Purkinje cell (primary cell): ENCODE measurements around the gene NABP2. TPM values are rescaled to one million over a fixed set of nuclear protein-coding genes. Genes with fewer than 3 reads are reported as not detected.

Experiments
- polyA plus RNA-seq: library from polyadenylated mRNA; unstranded; fragments of >200 nt; fragmentation: Nextera tagmentation; gene quantifications from 2 replicates; pipeline ENCODE4 v1.2.1, GENCODE V29; 2014

NABP2 gene
- polyA plus RNA-seq = 28.3 and 36.4 TPM in 2 replicates

DNA sequence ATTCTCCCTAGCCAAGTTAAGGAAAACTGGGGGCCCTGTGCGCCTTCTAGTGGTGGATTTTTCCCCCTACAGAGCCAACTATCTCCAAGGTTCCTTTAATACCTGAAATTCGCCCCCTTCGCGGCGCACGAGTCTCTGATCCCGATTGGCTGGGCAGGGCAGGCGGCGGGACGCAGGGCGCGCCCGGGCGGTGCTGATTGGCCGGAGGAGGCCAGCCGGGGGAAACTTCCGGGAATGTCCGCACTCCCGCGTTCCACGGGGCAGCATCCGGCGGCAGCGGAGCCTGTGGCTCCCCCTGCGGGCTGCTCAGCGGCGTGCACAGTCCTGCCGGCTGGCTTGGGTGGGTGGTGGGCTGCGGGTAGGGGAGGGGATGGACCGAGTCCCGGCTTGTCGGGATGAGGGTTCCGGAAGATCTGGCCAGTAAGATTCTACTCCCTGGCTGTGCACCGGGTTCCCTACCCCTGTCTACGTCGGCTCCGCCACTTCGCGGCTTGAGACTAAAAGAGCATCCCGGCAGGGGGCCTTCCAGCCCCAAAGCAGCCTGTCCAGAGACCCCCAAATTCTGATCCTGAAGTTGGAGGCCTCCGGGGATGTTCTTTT, at the start of gene NABP2:
Gene NABP2 (plus strand): TSS at position 241 of the 600 bp plus-strand sequence. CDS start 515 bp downstream, outside the sequence.

DNA sequence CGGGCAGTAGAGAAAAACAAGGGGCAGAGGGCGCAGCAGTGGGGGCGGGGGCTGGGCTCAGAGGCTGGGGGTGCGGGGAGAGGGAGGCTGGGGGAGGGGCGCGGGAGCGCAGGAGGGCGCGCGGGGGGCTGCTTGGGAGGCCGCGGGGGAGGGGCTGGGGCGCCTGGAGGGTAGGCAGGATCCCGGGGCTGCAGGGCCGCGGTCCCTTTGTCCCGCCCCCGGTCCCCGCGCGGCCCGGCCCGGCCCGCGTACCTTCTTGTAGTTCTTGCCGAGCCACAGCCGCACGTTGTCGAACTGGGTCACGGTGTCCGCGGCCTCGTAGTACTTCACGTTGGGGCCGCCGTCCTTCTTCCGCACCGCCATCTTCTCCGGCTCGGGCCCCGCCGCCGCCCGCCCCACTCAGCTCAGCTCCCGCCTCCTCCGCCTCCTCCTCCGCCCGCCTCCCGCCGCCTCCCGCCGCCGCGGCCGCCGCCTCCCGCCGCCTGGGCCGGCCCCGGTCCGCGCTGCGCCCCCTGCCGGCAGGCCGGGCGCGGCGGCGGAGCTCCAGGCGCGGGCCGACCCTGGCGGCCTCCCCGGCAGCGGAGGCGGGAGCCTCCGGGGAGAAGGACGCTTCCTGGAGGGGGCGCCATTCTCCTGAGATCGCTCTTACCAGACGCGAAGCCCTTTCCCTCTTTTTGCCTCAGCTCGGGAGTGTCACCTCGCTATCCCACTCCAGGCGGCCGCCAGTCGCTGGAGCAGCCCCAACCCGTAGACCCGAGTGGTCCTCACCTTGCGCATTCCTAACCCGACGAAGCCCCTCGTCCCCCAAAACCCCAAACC, 34.8 kb upstream of the NABP2 start, which contains the start of gene SMARCC2:
Gene SMARCC2 (minus strand): TSS at position 385 of the 819 bp plus-strand sequence. CDS start 22 bp downstream, at position 363.

DNA sequence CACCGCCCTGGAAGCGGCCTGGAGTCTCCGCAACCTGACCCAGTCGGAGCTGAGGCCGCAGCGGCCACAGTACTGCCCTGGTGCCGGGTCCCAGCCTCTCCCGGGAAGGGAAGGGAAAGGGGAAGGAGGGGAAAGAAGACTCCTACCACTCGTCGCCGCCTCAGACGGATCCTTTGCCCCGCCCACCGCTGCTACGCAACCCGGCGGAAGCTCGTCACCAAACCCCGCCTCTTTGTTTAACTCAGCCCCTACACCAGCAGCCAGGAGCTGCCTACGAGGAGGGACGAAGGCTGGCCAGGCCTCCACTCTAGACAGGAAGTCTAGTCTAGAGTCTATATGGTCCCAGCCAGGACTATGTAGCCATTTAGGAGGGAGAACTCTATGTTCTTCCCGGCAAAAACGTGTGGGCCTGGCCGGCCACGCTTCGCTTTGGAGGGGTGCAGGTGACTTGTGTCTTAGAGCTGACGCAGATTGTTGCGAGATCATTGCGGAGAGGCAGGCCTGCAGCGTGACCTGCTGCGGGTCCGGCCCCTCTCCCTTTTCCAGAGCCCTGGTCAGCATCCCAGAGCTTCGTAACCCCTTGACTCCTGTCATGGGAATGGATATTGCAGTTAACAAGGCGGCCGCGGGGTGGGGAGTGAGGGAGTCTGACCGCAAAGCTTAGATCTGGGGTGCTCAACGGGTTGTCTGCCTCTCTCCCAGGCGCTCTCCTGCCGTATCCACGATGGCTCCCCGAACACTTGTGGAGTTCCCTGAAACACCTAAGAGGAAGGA, 2.2 kb upstream of the NABP2 start, which contains the start of gene RNF41:
Gene RNF41 (minus strand): TSS at position 166 of the 774 bp plus-strand sequence. CDS start 7,875 bp downstream, outside the sequence.

DNA sequence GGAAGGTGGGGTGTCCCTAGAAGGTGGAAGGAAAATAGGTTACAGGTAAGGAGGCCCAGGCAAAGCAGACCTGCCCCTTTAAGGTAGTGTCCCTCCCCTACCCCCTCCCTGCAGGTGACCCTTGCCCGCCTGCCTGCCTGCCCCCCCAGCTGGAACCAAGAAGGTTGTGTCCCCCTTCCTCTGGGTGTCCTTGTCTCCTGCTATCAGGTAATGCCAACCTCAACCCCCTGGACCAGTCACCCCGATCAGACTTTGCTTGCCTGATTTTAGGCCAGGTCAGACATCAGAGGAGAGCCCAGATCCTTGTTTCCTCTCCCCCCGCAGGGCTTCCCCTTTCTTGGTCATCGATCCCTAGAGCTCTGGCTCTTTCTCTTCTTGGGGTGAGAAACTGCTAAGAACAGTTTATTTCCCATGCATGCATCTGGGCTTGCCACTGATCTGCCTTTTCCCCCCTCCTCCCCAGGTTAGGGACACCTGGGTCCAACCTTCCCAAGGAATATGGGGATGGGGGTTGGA, 5.8 kb downstream of the NABP2 start, which contains the start of gene SLC39A5:
Gene SLC39A5 (plus strand): TSS at position 136 of the 516 bp plus-strand sequence. CDS start 1,224 bp downstream, outside the sequence.

DNA sequence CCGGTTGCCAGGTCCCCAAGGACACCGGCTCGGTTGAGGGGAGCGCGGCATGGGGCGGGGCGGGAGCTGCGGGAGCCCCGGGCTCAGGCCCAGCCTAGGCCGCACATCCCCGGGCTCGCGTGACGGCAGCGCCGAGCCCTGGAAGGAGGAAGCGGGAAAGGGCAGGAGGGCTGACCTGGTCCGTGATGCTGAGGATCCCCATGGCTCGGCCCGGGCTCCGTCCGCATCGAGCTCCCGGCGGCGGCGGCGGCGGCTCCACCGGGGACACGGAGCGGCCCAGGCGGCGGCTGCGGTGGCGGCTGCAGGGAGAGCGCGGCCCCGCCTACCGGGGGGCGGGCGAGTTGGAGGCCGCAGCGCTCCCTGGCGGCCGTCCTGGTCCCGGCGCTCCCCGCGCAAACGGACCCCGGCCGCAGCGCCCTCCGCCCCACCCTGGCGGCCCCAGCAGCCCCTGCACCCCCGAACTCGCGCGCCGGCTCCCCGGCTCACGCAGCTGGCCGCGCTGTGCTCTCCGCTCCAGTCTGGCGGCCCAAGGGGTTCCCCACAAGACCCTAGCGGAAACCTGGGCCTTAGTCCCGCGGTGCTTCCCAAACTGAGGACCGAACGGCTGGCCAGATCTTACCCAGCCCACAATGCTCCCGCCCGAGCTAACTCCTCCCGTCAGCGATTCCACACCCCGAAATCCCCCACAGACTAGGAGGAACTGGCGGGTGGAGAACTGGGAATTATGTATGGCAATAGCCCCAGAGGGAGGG, 34.1 kb downstream of the NABP2 start, which contains the start of gene ANKRD52:
Gene ANKRD52 (minus strand): TSS at position 317 of the 752 bp plus-strand sequence. CDS start 115 bp downstream, at position 202.

DNA sequence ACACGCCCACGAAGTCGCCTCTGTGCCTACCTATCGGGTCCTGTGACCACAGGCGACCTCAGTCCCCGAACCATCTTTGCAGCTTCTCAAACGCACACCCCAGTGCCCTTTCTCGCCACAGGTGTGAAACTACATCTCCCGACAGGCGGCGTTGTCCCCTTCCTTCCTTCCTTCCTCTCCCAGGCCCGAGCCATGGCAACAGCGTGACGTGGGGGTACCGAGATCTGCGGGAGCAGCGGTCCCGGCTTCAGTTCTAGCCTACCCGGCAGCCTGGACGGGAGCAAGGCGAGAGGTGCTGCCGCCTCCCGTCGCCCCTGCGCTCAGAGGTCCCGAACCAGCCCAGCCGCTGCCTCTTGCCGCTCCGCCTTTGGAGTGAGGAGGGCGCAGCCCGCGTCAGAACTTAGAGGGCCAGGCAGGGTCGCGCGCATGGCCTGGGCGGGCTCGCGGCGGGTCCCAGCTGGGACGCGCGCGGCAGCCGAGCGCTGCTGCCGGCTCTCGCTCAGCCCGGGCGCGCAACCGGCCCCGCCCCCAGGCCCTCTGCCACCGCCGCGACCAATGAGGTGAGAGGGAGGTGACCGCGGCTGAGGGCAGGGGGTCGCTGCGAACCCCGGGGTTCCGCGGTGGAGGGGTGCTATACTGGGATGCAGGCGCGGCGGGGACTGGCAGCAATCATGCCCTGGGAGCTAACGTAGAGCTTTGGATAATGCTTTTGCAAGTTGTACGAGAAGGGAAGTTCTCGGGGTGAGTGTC, 42.7 kb downstream of the NABP2 start, which contains the start of gene COQ10A:
Gene COQ10A (plus strand): TSS at position 250 of the 750 bp plus-strand sequence. CDS start 177 bp downstream, at position 427.

Other genes with a start within 250 kb of the NABP2 start
- 10.7 and 20.8 TPM in 2 replicates for gene SUOX, start 227.1 kb upstream of the NABP2 start, polyA plus RNA-seq
- 1.0 and 2.1 TPM in 2 replicates for gene IKZF4, start 203.3 kb upstream of the NABP2 start, polyA plus RNA-seq
- 495 and 532 TPM in 2 replicates for gene RPS26, start 182.4 kb upstream of the NABP2 start, polyA plus RNA-seq
- 0.07 and 0.63 TPM in 2 replicates for gene ERBB3, start 144.2 kb upstream of the NABP2 start, polyA plus RNA-seq
- gene PA2G4, start 119.8 kb upstream of the NABP2 start, polyA plus RNA-seq = 51.7 and 59.1 TPM in 2 replicates
- 1,996 and 2,354 TPM in 2 replicates for gene RPL41, start 107.7 kb upstream of the NABP2 start, polyA plus RNA-seq
- 0.46 and 0.65 TPM in 2 replicates for gene ZC3H10, start 106.1 kb upstream of the NABP2 start, polyA plus RNA-seq
- 0.99 and 9.1 TPM in 2 replicates for gene ESYT1, start 96.1 kb upstream of the NABP2 start, polyA plus RNA-seq
- 99.3 and 105 TPM in 2 replicates for gene MYL6B, start 71.8 kb upstream of the NABP2 start, polyA plus RNA-seq
- gene MYL6, start 66.0 kb upstream of the NABP2 start, polyA plus RNA-seq = 2,053 and 2,241 TPM in 2 replicates
- 52.8 and 59.7 TPM in 2 replicates for gene SMARCC2, start 34.9 kb upstream of the NABP2 start, polyA plus RNA-seq
- 12.4 and 13.5 TPM in 2 replicates for gene RNF41, start 2.4 kb upstream of the NABP2 start, polyA plus RNA-seq
- not detected in 2 replicates for gene SLC39A5, start 5.7 kb downstream of the NABP2 start, polyA plus RNA-seq
- gene ANKRD52, start 34.0 kb downstream of the NABP2 start, polyA plus RNA-seq = 4.2 and 10.7 TPM in 2 replicates
- gene COQ10A, start 42.6 kb downstream of the NABP2 start, polyA plus RNA-seq = 6.7 and 8.2 TPM in 2 replicates
- 117 and 124 TPM in 2 replicates for gene CS, start 76.0 kb downstream of the NABP2 start, polyA plus RNA-seq
- 115 and 134 TPM in 2 replicates for gene CNPY2, start 91.6 kb downstream of the NABP2 start, polyA plus RNA-seq
- gene PAN2, start 109.7 kb downstream of the NABP2 start, polyA plus RNA-seq = 10.5 and 12.1 TPM in 2 replicates
- not detected in 2 replicates for gene IL23A, start 114.5 kb downstream of the NABP2 start, polyA plus RNA-seq
- 9.7 and 26.8 TPM in 2 replicates for gene STAT2, start 135.8 kb downstream of the NABP2 start, polyA plus RNA-seq
- 0.32 TPM in 1 of 2 replicates, not detected in the other for gene APOF, start 138.5 kb downstream of the NABP2 start, polyA plus RNA-seq
- gene TIMELESS, start 225.1 kb downstream of the NABP2 start, polyA plus RNA-seq = 0.20 and 0.63 TPM in 2 replicates
- 0.51 TPM in 1 of 2 replicates, not detected in the other for gene MIP, start 230.3 kb downstream of the NABP2 start, polyA plus RNA-seq
- 1.6 and 3.1 TPM in 2 replicates for gene SPRYD4, start 244.2 kb downstream of the NABP2 start, polyA plus RNA-seq